ENCODE measurements around the gene LRFN2.

Gene LRFN2

DNA sequence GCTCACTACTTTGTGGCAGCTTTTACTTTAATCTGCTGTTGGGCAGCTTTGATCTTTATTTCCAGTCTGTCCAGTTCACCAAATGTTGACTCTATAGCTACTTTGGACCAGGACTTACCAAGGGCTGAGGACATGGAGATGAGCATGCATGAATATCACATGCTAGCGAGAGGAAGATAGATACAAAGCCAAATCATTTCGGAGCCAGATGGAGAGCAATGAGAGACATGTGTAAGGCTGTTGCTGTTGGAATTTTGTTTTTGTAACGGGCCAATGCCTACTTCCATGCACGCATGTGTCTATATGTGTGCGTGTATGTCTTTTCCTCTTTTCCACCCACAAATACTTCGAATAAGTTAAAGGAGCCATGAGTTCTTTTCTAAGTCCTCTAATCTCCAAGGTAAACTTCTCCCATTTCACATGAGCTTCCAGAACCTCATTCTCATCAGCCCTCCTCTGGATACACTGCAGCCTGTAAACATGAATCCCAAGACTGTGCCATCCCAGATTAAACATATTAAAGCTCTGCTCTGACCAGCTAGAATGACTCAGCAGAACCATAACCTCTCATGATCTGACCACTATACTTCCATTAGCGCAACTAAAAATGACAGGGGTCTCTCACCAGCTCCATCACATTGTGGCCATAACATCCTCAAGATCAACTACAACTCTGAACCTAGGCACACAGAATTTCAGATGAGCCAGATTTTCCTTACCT lies 160.7 kb downstream of the LRFN2 start:
- no peak for DNase-seq

DNA sequence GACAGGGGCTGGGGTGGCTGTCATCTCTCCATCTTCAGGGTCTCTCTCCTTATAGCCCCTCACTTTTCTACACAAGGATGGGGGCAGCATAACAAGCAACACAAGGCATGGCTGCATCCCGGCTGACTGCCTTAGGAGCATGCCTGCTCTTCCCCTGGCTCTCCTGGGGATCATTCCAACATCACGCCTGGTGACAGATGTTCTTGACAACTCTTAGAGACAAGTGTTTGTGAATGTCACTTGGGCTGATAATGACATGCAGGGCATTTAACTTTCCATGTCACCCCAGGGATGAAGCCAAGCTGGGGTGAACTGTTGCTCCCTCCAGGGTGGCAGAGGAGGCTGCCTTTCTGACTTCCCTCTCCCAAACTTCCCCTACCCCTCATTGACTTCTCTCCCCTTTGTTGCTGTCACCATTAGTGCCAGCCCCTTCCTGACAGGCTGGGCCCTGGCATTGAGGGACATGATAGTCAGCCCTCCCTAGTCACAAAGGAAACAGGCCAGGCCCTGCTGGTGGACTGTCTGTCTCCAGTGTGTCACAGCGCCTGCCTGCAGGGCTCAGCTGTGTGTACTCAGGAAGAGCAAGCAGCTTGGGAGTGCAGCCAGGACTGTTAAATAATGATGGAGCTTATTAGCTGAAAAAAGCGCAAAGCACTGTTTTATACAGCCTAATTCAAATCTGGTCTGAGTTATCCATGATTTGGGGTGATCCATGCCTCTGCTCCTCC lies 161.8 kb downstream of the LRFN2 start:
- DNase-seq, result no peak

DNA sequence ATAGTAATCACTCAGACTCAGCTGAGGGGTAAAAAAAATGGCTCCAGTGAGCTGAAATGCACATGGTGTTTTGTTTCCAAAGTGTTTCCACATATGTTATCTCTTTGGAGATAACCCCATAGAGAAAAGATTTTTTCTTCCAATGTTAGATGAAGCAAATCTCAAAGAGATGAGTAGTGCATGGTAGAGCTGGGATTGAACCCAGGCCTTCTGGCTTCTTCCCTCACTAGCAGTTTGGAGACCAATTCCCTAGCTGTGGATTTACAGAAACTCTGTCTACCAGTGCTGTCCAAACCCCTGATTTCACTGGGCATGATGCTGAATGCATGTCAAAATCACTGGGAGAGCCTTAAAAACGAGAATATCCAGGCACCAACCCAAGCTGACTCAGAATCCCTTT lies 165.1 kb downstream of the LRFN2 start:
- DNase-seq, result no peak

GRCh38 chr6:40419946-40420728 lies 167.0 kb downstream of the LRFN2 start:
- DNase-seq, result no peak

DNA sequence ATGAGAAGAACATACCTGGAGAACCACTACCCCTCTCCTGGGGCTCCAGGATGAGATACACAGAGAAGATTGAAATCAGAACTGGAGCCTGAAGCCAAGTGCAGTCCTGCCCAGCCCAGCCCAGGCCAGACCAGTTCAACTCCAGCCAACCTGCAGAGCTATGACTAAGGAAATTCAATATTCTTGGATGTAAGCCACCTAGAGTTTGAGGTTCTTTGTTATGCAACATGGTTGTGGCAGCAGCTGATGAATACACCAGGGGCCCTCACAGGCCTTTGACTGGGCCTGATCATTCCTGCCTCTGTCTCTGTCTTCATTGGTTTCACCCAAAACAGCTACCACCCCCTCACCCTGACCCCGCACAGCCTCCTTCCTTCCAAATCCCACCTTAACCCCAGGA lies 167.8 kb downstream of the LRFN2 start:
- DNase-seq, result no peak

DNA sequence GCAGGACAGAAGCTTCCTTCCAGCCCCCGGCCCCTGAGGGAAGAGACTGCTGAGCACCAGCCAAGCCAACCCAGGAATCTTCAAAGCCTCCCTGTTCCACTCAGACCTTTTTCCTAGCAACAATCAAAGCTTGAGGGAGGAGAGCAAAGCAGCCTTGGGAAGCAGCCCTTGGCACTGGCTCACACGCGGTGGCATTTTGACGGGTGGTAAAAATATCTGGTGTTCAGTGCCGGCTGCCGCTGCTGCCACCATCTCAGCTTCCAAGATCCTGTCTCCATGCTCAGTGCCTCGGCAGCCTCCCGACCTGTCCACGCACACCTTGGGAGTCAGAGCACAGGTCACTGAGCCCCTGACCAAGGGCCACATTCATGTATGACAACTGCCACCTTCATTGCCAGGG lies 170.1 kb downstream of the LRFN2 start:
- DNase-seq, result no peak

DNA sequence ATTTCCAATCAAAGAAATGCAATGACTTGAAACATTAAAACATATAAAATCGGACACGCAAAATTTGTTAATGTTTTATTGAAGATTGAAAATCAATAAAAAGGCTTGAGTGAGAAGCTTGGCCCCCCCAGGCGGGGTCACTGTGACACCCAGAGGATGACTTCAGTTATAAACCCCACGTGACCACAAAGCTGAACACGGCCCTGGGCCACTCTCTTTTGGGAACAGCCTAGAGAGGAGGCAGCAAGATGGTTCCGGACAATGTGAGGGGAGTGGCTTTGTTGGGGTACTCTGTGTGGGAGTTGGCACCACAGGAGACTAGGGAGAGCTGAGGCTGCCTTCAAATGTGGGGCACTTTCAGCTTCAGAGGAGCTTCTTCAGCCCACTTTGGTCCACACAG lies 172.5 kb downstream of the LRFN2 start:
- no peak for DNase-seq

DNA sequence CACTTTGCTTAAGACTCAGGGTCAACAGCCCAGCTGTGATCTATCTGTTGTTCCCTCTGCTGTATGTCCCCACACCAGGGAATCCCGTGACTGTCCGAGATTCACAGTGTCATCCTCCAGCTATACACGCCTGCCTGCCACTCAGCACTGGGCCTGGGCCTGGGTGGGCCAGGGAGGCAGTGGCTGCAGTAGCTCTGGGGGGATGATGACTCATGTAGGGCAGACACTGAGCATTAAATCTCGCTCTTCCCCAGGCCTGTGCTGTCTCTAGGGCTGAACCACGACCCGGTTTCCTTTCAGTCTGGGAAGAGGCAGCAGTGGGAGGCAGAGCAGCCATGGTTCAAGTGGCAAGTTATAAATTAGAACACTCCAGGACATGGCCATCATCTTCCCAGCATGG lies 173.9 kb downstream of the LRFN2 start:
- DNase-seq, result no peak

DNA sequence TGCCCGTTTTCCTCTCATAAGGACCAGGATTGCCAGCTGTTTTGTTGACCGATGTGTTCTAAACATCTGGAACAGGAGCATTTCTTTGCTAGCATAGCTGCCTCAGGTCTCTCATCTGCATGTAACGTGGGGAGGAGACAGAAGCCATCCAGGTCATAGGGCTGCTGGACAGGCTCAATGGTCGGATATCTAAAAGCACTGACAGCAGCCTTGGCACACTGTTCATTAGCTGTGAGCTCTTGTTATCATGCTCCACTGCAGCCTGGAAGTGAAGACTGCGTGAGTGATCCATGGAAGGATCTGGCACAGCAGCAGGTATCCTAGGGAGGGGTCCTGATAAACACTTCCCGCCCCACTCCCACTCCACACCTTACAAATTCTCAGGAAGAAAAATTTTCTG lies 175.3 kb downstream of the LRFN2 start:
- no peak for DNase-seq

- DNase-seq, result no peak
Measured at GRCh38 chr6:40410821-40411220, 176.3 kb downstream of the LRFN2 start.

- DNase-seq, result no peak
Measured at GRCh38 chr6:40409716-40410397, 177.3 kb downstream of the LRFN2 start.

GRCh38 chr6:40408786-40409542 lies 178.2 kb downstream of the LRFN2 start:
- DNase-seq, result no peak

DNA sequence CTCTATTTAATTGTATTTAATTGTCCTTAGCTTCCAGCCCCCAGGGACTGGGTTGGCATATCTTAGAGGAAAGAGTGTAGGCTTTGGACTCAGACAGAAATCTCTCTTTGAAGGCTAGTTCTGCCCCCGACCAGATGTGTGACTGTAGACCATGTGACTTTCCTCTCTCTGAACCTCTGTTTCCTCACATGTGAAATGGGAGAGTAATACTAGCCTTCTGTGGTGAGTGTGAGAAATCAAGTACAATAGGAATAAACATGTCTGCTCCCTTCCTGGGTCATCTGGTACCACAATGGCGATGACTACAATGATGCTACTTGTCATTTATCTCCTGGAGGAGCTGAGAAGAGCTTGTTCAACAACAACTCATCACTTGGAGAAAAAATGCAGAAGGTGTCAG lies 179.9 kb downstream of the LRFN2 start:
- no peak for DNase-seq

GRCh38 chr6:40406175-40406574 lies 181.0 kb downstream of the LRFN2 start:
- no peak for DNase-seq

- DNase-seq, result no peak
Measured at GRCh38 chr6:40400738-40401137, 186.4 kb downstream of the LRFN2 start.

DNA sequence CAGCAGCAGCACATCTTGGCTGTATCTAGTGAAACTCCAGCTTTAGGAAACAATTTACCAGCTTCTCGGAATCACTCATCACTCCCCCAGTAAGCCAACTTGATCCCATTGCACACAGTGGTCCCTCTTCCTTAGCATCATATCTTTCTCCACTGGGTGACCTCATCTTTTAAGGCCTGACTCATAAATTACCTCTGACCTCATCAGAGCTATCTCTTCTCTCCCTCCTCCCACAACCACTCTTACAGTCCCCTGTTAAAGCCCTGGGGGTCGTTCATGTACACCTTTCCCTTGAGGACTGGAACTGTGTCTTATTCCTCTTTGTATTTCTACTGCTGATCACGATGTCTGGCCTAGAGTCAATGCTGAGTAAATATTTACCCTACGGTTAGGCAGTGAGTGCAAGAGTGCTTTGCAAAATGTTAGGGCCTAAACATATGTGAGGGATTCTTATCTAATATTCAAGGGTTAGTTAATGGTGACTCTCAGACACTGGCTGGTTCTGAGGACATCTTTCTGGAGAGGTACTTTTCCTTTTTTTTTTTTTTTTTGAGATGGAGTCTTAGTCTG lies 187.2 kb downstream of the LRFN2 start:
- no peak for DNase-seq

DNA sequence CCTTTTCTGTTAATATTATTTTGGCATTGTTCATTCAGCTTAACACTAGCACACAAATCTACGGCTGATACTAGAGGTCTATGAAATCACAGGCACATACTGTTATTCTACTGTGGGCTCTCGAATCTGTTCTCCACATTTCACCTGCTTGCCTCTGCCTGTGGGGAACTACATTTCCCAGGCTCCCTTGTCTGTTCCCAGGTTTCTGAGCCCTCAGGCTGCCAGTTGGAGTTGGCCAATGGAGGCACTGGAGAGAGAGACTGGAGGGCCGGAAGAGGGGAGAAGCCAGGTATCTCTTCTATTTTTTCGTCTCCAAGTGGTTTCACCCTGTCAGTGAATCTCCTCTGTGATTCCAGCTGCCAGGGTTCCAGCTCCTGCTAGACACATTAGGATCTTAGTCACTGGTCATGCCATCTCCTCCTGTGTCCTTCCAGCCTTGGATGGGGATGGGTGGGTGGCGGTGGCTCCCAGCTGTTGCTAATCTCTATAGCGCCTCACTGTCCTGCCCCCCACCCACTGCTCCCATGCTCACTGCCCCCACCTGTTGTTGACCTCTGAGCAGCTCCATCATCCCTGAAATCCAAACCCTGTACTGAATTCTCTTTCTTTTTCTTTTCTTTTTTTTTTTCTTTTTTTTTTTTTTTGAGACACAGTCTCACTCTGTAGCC lies 188.2 kb downstream of the LRFN2 start:
- no peak for DNase-seq

DNA sequence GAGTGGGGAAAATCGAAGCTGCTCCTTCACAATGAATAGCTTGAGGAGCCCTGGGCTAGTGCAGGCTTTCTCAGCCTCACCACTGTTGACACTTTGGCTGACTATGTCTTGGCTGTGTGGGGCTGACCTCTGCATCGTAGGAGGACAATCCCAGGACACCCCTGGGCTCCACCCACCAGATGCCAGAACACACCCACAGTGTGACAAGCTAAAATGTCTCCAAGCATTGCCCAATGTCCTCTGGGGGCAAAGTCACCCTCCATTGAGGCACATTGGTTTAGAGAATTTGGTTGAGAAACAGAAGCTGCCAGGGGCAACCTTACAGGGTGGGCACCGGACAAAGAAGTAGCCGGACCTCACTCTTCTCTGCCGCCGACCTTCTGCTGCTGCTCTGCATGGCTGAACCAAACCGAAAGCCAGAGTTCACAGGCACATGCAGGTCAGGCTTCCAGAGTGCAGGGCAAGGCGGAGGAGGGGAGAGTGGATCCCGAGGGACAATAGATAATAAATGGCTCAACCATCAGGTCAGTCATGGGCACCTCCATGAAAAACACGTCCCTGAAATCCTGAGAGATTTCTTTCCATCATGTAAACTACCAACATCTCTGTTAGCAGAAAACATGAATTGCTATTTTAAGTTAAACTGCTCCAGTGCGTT lies 189.0 kb downstream of the LRFN2 start:
- DNase-seq, result no peak

DNA sequence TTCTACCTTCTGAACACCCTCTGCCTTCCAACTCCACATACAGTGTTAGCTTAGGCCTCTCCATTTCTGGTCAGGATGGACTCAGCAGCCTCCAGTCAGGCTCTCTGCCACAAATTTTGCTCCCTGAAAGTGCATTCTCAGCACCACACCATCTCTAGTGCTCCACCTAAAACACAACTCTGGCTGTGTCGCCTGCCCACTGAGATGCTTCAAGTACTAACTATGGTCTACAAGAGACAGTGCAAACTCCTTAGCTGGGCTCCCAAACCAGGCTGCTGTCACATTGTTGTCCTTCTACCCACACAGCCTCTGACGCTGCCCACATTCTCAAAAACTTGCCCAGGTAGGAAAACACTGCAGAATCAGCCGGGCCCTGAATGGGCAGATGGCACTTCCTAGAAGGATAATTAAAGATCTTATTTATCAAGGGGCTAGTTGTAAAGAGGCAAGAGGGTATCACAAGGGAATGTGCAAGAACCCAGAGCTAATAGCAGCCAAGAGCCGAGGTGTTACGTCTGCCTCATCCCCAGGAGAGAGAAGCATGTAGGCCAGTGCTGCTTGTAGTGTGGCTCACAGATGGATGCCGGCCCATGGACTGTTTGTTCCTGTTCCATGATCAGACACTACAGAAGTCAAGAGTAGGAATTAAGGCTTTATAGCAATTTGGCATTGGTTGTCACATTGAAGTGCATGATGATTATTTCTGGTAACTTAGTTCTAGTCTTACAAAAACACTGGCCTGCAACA lies 189.7 kb downstream of the LRFN2 start:
- no peak for DNase-seq

DNA sequence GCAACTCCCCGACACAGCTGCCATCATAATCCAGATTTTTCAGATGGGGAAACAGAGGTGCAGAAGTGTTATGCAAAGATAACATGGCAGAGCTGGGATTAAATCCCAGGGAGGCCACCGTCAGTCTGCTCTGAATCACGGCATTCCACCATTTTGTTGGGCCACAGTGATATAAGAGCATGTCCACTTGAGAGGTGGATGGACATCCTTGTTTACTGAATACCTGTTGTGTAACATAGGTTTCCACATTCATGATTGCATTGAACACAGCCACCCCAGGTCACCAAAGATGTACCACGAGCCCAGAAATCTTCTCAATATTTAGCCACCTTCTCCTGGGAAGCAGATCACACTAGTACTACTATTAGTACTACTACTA lies 191.5 kb downstream of the LRFN2 start:
- no peak for DNase-seq

Data from activated effector memory CD4-positive, alpha-beta T cell treated with Interleukin-2 at 50 U/mL for 16 hours (primary cell).